ENCODE data around the gene EGLN2. TPM values are rescaled to one million over a fixed set of nuclear protein-coding genes. Genes with fewer than 3 reads are reported as not detected.
"Not testable (repeated sequence)": the region's sequence is repeated elsewhere in the genome, so short reads cannot be mapped to it uniquely, and the experiment has no call there.

The EGLN2 gene
- 76.1 and 89.3 TPM in 2 replicates for total RNA-seq

GRCh38 chr19:40798683-40799557 is at the start of gene EGLN2:
Gene EGLN2 (plus strand): TSS chr19:40799191. CDS start chr19:40800573, 1,382 bp downstream.
- DNase-seq (ENCODE audit: low read depth) = peak; percentile 96

GRCh38 chr19:40750058-40750873 is 48.7 kb upstream of the EGLN2 start, which contains the start of gene ACTMAP:
Gene ACTMAP (minus strand): TSS chr19:40750477. CDS start chr19:40749803, 674 bp downstream.
- DNase-seq (ENCODE audit: low read depth) = peak; percentile 98

- peak; percentile 94 for DNase-seq (ENCODE audit: low read depth)
Measured at GRCh38 chr19:40750874-40751537, 48.0 kb upstream of the EGLN2 start, which contains the start of gene SNRPA. Gene SNRPA (plus strand): TSS chr19:40751203. CDS start chr19:40751409, 206 bp downstream.

GRCh38 chr19:40752257-40752781 is 46.7 kb upstream of the EGLN2 start:
- no peak for DNase-seq (ENCODE audit: low read depth)

GRCh38 chr19:40754611-40755247 is 44.3 kb upstream of the EGLN2 start:
- peak; percentile 44 for DNase-seq (ENCODE audit: low read depth)

GRCh38 chr19:40755248-40755624 is 43.8 kb upstream of the EGLN2 start:
- DNase-seq (ENCODE audit: low read depth) = no peak

- no peak for DNase-seq (ENCODE audit: low read depth)
Measured at GRCh38 chr19:40755791-40756190, 43.2 kb upstream of the EGLN2 start.

GRCh38 chr19:40756502-40757110 is 42.4 kb upstream of the EGLN2 start:
- no peak for DNase-seq (ENCODE audit: low read depth)

GRCh38 chr19:40758491-40758890 is 40.5 kb upstream of the EGLN2 start:
- no peak for DNase-seq (ENCODE audit: low read depth)

GRCh38 chr19:40759352-40759751 is 39.6 kb upstream of the EGLN2 start:
- no peak for DNase-seq (ENCODE audit: low read depth)

GRCh38 chr19:40762754-40763470 is 36.1 kb upstream of the EGLN2 start:
- DNase-seq (ENCODE audit: low read depth) = no peak

GRCh38 chr19:40763526-40763925 is 35.5 kb upstream of the EGLN2 start:
- DNase-seq (ENCODE audit: low read depth) = no peak

GRCh38 chr19:40763963-40764362 is 35.0 kb upstream of the EGLN2 start:
- no peak for DNase-seq (ENCODE audit: low read depth)

GRCh38 chr19:40766385-40766784 is 32.6 kb upstream of the EGLN2 start:
- not testable (repeated sequence) for DNase-seq (ENCODE audit: low read depth)

GRCh38 chr19:40768869-40769268 is 30.1 kb upstream of the EGLN2 start:
- no peak for DNase-seq (ENCODE audit: low read depth)

- DNase-seq (ENCODE audit: low read depth) = not testable (repeated sequence)
Measured at GRCh38 chr19:40771101-40771862, 27.7 kb upstream of the EGLN2 start.

- DNase-seq (ENCODE audit: low read depth) = no peak
Measured at GRCh38 chr19:40774916-40775631, 23.9 kb upstream of the EGLN2 start, which contains the start of gene MIA. Gene MIA (plus strand): TSS chr19:40775521. CDS start chr19:40775543, 22 bp downstream.

- no peak for DNase-seq (ENCODE audit: low read depth)
Measured at GRCh38 chr19:40775632-40776022, 23.4 kb upstream of the EGLN2 start.

- no peak for DNase-seq (ENCODE audit: low read depth)
Measured at GRCh38 chr19:40776364-40776763, 22.6 kb upstream of the EGLN2 start.

Data from renal cortical epithelial cell (primary cell).